HG02763 (cell line): Measurements from ENCODE around the gene CPN2.

ENCODE experiments used
- ATAC-seq: cut with Tn5 transposase; IDR thresholded peaks from one replicate; pipeline ENCODE4 v1.9.1; 2021; ENCODE audit warnings: mild to moderate bottlenecking, moderate library complexity; ENCODE audit not compliant: unreplicated experiment

CPN2 gene

DNA sequence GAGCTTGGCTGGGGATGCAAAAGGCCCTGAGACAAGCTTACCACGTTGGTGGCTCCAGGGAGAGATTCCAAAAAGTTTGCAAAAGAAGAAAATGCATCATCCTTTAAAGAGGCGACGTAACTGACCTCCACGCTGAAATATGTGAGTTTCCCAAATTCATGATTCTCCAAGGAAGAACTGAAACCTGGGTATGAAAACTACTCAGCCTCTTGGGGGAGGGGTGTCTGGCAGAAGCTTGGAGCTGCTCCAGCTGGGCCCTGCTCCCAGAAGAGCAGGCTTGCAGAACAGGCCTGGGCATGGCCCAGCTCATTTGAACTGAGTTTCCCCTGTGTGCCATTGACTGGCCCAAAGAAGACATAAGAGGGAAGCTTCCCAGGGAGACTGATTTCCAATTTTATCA, 20.5 kb downstream of the CPN2 start:
- no peak for ATAC-seq

DNA sequence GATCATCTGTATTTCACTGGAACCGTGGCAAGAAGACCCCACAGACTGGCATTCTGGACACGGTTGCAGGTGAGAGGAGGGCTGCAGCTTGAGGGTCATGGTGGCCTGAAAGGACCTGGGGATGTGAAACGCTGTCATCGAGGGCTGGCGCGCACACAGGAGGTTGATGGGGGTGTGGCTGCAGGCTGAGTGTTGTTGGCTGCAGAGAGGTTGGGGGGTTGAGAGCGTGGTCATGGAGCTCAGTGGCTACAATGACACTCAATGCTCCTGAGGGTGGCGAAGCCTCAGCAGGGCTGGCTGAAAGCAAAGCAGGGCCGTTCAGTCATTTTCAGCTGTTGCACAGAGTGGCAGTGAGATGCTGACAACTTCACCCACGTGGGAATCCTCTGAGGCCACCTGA, 21.0 kb downstream of the CPN2 start:
- no peak for ATAC-seq

DNA sequence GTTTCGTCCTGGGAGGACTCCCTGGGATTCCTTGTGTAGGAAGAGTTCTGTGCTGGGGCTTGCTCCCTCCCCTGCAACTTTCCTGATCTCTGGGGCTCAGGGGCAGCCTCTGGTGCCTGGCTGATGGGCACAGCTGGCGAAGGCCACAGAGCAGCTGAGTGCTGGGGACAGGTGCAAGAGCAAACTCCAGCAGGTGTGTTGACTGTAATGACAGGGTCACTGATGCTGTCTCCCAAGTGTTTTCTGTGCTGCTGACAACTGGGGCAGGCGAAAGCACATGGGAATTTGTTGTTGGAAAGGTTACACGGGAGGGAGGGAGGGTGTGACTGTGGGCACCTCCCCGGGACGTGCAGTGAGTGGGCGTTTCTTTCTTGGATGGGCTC, 21.6 kb downstream of the CPN2 start:
- no peak for ATAC-seq

DNA sequence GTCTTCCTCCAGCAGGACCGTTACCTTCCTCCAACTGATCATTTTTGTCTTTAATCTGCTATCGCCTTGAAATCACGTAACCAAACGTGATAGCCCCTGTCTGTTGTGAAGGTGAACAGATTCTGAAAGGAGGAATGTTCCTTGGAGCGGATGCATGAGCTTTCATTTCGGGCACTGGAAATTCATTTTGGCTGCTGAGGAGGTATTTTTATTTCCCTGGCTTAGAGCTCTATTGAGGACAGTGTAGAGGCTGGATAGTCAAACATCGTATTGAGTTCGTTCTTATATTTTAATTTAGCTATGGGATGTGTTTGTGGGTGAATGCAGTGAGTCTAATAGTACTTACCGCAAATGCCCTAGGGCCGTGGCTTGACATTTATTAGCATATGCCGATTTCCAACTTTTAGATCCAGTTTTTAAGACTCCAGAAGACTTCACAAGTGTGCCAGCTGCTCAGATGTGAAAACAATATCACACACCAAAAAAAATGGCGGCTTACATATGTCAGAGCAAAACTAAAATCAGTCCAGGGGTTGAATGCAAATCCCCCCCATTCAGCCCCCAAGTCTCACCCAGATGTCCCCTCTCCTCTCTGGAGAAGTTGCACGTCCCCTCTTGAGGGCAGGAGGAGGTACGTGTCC, 22.1 kb downstream of the CPN2 start:
- no peak for ATAC-seq

DNA sequence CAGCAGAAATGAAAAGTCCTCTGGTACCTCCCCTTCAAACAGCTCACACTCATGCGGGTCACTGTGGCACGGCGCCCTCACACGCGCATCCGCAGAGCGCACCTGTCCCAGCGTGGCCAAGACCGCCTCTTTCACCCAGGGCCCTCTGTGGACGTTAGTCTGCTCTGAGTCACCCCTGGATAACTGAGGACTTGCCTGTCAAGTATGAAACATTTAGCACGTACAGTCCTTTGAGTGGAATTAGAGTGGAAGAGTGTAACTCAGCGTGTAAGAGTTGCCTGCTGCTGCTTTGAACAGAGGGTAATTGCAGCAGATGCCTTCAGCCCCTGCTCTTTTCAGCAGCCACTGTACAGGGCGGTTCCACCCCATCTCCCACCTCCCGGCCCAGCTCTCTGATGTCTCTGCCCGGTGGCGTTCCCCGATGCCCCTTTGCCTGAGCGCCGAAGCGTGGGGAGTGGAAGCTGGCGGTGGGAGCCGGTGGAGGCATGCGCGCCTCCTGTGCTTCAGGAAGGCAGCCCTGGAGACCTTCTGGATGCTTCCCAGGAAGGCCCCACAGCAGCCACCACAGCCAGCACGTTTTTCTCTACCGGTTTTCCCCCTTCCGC, 23.0 kb downstream of the CPN2 start:
- no peak for ATAC-seq

DNA sequence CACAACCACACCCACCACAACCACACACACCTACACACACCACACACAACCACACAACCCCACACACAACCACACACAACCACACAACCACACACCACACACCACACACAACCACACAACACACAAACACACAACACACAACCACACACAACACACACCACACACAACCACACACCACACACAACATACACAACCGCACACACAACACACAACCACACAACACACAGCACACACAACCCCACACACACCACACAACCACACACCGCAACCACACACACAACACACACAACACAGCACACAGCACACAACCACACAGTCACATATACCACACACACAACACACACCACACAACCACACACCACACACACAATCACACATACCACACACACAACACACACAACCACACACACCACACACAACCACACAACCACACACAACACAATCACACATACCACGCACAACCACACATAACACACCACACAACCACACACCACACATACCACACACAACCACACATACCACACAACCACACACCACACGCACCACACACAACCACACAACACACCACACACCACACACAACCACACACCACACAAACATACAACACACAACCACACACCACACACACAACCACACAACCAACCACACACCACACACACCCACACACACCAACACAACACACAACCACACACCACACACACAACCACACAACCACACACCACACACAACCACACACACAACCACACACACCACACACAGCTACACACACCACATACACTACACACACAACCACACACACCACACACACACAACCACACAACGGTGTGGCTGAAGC, 23.7 kb downstream of the CPN2 start:
- no peak for ATAC-seq

DNA sequence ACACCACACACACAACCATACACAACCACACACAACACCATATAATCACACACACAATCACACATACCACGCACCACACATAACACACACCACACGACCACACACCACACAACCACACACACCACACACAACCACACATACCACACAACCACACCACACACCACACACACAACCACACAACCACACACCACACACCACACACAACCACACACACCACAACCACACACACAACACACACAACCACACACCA, 24.2 kb downstream of the CPN2 start:
- no peak for ATAC-seq

DNA sequence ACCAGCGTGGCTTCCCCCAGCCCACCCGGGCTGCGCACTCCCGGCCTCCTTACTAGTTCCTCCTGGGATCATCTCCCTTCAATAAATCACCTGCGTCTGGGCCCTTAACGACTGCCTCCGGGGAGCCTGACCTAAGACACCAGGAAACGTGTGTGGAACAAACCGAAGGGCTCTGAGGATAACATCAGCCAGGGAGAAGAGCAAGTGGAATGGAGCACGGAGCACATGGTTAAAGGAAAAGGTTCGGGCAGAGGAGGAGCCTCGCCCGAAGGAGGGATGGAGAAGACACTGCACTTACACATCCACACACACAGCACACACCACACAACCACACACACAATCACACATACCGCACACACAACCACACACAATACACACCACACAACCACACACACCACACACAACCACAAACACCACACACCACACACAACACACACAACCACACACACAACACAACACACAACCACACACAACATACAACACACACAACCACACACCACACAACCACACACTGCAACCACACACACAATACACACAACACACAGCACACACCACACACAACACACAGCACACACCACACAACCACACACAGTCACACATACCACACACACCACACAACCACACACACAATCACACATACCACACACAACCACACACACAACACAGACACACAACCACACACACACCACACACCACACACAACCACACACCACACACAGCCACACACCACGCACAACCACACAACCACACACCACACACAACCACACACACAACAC, 24.7 kb downstream of the CPN2 start:
- ATAC-seq = no peak

DNA sequence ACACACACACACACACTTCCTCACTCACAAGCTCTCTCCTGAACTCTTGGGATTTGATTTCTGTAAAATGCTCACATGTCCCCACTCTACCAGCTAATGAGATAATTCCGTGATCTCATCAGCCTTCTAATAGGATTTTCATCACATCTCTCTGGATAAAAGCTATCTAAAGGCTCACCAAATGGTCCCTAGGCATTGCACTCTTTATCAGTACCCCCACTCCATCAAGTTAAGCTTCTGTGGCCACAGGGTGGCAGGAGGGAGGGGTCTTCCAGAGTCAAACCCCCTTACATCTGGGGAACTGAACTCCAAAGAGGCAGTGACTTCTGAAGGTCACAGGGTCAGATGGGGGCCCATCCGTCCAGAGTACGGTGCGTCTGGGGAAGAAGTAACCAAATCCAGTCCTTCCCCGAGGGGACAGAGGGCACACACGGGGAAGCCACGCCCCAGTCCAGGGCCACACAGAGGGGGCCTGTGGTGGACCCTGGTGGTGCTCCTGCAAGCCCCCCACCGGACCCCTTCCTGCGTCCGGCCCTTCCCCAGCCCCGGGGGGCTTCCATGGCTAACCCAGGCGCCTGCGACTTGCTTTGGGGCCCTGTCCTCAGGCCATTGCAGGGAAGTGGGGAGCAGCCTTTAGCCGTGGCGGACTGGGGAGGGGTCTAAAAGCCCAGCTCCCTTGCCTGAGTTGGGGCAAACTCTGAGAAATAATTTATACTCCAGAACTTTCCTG, 25.5 kb downstream of the CPN2 start:
- ATAC-seq = no peak

DNA sequence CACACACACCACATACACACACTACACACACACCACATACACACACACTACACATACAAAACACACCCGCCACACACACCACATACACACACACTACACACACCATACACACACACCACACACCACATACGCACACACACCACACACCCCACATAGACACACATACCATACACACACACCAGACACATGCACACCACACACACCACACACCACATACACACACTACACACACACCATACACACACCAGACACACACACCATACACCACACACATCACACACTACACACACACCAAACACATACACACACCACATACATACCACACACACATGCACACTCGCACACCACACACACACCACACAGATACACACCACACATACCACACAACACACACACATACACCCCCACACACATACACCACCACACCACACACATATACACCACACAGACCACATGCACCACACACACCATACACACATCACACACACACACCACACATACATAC, 26.3 kb downstream of the CPN2 start:
- no peak for ATAC-seq

DNA sequence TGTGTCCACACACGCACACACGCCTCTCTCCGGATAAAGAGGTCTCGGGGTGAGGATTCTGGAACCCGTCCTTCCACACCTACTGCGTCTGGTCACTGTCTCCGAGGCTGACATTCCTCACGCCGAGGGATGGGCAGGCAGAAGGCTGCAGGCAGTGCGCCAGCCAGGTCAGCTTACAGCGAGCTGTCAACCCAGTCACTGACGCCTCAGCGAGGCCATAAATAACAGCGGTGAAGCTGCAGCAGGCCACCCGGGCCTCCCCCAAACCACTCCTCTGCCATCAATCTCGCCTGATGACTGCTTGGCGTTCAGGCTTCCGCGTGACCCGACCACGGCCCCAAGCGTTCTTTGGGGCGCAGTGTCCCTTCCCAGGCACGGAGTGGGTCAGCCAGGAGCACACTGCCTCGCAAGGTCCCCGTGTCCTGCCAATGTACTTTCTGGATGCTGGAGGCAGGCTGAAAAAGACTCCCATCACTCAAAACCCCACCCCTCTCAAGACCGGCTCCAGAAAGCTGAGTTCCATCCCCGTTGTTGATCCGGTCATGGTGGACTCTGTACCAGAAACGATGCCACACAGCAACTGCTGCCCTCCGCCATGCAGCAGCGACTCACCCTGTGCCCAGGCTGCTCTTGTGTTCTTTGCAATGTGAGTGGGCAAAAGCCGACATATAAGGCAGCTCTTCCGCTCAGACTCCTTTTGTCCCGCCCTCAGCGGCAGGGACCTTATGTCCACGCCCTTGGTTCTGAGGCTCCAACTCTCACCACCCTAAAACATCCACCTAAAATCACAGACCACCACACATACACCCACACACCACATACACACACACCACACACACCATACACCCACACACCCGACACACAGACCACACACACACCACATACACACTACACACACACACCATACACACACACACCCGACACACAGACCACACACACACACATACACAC, 27.1 kb downstream of the CPN2 start:
- no peak for ATAC-seq

DNA sequence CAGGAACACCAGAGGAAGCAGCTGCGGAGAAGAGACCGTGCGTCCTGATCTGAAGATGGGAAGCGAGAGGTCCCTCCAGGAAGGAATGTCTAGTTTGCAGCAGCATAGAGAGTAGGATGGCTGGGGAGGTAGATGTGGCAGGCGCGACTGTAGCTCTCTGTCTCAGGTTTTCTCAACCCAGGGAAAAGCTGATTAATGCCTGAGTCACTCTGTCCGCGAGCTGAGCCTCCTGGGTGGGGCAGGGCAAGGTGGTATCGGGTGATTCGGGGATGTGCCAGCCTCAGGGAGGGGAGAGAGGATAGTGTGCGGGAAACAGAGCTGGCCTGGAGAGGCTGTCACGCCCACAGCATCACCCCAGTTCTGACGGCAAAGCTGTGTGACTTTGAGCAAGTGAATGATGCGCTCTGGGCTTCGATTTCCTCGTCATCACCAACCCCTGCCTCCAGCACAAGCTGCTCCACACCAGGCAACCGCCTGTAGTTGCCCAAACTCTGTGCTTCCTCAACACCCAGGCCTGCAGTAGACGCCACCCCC, 28.4 kb downstream of the CPN2 start:
- ATAC-seq = no peak

DNA sequence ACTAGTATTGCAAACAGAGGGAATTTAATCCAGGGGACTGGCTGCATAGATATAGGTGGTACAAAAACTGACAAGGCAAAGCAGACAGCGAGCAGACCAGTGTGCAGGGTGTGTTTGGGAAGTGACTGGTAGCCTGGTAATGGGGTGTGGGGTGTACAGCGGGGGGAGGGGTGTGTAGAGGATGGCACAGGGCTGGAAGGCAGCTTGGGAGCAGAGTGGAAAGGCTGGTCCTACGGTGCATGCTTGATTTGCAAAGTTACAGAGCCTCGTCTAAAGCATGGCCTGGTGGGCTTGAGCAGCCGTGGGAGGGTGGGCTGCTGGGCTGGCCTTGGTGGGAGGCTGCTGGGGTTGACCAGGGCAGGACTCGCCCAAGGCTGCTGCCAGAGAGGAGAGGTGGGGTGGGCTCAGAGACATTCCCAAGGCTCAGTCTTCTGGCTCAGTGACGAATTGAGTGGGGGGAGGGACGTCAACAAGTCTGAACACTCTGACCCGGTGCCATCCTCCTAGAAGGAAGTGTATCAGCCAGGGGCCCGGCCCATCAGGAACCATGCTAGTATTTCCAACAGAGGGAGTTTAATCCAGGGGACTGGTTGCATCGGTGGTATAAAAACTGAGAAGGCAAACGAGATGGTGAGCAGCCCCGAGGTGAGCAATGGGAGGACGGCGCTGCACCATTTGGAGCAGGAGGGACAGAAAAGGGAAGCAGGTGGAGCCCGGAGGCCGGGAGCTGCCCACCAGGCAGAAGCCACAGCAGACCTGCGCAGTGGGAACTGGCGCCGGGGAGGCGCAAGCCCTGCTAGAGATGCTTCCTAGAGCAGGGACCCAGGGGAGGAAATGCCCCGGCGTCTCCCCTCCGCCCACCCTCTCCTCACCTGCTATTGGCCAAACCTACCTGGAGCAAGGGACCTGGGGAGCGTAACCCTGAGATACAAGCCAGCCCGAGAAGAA, 29.2 kb downstream of the CPN2 start:
- ATAC-seq = no peak

DNA sequence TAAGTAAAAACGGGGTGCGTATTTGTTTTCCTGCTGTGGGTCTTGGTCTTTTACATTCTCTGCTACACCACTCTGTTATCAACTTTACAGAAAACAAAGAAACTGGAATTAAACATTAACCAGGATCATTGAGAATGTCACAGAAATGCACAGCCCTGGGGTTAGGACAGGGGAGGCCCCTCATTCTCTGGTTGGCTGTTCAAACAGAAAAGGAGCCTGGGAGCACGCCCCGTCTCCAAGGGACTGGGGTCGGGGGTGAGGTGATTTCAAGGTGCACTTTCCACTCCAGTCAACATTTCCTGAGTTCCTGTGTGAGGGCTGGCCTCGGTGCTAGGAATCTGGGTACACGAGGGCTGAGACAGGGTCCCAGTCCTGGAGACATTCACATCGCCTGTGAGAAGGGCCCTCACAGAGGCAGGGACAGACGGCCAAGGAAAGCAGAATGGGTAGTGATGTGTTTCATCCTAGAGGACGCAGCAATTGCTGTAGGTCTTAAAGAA, 30.3 kb downstream of the CPN2 start:
- ATAC-seq = no peak

DNA sequence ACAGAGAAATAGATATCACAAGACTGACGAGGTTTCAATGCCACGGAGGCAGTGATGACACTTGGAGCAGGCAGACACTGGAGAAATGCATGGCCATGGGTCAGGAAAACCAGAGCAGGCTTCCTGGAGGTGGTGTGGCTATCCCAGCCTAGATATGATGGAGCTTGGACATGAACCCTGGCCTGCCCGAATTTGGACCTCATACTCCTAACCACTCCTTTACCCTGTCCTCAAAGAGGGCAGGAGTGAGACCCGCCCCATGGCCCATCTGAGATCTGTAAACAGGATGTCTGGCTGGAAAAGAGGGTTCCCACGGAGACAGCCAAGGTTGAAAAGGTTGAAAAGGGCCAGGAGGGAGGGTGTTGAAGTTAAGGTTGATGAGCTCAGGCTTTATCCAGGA, 31.0 kb downstream of the CPN2 start:
- ATAC-seq = no peak

DNA sequence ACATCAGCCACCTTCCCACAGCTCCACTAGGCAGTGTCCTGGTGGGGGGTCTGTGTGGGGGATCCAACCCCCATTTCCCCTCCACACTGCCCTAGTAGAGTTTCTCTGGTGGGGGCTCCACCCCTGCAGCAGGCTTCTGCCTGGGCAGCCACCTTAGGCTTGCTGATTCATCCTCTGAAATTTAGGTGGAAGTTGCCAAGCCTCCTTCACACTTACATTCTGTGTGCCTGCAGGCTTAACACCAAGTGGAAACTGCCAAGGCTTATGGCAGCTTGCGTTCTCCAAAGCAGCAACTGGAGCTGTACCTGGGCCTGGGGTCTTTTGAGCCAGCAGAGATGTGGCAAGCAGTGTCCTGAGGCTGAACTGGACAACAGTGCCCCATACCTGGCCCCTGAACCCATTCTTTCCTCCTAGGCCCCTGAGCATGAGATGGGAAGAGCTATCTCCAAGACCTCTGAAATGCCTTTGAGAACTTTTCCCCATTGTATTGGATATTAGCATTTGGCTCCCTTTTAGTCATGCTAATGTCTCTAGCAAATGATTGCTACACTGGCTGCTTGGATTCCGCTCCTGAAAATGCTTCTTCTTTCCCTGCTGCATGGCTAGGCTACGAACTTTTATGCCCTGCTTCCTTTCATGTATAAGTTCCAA, 32.5 kb downstream of the CPN2 start:
- ATAC-seq = no peak

DNA sequence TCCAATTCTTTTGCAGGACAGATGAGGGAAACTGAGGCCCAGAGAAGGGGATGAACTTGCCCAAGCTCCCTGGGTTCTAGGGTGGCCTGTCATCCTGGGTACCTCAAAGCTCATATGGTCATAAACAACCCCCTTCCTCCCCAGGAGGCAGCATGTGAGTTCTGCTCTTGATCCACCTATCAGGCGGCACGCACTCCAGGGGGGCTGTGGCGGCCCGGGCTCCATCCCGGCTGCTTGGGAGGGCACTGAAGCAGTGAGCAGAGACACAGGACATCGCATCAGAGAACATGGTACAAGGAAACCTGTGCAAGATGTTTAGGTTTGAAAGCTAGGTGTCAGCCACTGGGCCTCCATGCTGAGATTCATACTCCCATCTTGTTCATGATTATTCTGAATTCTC, 34.2 kb downstream of the CPN2 start:
- no peak for ATAC-seq

DNA sequence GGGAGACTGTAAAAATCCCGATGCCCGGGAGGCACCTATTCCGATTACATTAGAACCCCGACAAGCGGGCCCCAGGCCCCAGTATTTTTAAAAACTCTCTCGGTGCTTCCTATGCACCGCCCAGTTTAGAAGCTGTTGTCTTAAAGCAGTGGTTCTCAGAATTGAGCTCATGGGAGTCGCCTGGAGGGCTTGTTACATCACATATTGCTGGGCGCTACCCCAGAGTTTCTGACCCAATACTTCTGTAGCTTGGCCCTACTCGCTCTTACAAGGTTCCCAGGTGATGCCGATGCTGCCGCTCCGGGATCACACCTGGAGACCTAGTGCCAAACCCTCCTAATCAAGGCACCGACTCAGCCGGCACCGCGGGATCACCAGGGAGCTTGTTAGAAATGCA, 35.2 kb downstream of the CPN2 start:
- ATAC-seq = no peak
